HCT116 (cell line): Measurements from ENCODE around the gene KANK2. TPM values are rescaled to one million over a fixed set of nuclear protein-coding genes. Genes with fewer than 3 reads are reported as not detected.

Experiments used
- ATAC-seq: fragments of 200-7000 bp; cut with Tn5 transposase; 2 replicates; pipeline ENCODE4 v1.9.1; 2020; ENCODE audit warnings: mild to moderate bottlenecking, moderate library complexity
- BruUV-seq: library from RNA; stranded (reverse); fragments of 400-500 nt; replicated peaks from 2 replicates; lab custom pipeline; 2021; lab: Mats Ljungman, UMichigan
- CTCF ChIA-PET: fragments of 300-600 bp; sonication (Branson Sonifier 250); formaldehyde crosslinking; loops from one replicate; lab custom pipeline; 2021; ENCODE audit warnings: antibody characterized with exemption; lab: Charles Lee
- POLR2A ChIA-PET: fragments of 300-600, 350-600 bp; sonication (Branson Sonifier 250); formaldehyde crosslinking; loops from one replicate; lab custom pipeline; 2021; ENCODE audit warnings: antibody characterized with exemption; lab: Charles Lee
- RAD21 ChIA-PET, 2 experiments: fragments of 300-600 bp; sonication (Branson Sonifier 250); formaldehyde crosslinking; loops; one replicate each; lab custom pipeline; 2023; ENCODE audit warnings: low total read pairs in 2 of 2; ENCODE audit not compliant: uncharacterized antibody in 2 of 2, unreplicated experiment in 2 of 2, low non-redundant PET in 1 of 2; lab: Charles Lee
- DNase-seq: peaks from one replicate; pipeline ENCODE4 v3.0.0-alpha.2; 2010; ENCODE audit warnings: low read depth, low spot score
- H2AFZ ChIP-seq: fragments of 200-600 bp; shearing (Covaris generic), sonication (generic); 2 replicates; pipeline ENCODE4 v1.6.1; 2017; ENCODE audit warnings: low read depth, mixed run types, mixed read lengths, antibody characterized with exemption, low read length; ENCODE audit not compliant: poor library complexity, severe bottlenecking
- H3K27ac ChIP-seq: 2 replicates; pipeline ENCODE4 v1.5.1; 2012; ENCODE audit warnings: low read depth, low read length
- H3K27me3 ChIP-seq: fragments of 200-600 bp; sonication (generic); 2 replicates; pipeline ENCODE4 v1.6.1; 2016; ENCODE audit warnings: mixed run types, low read length, mixed read lengths; ENCODE audit not compliant: insufficient read depth
- H3K36me3 ChIP-seq, 2 experiments: fragments of 200-500 bp in 1 of 2; fragments of 200-600 bp in 1 of 2; sonication (Bioruptor generic) in 1 of 2; sonication (generic) in 1 of 2; 2 replicates each; pipeline versions ENCODE4 v1.5.1 to v1.6.1; 2014 to 2016; ENCODE audit warnings: low read length in 2 of 2, inconsistent platforms in 1 of 2, mixed read lengths in 1 of 2, mixed run types in 1 of 2; ENCODE audit not compliant: insufficient read depth in 2 of 2, control insufficient read depth in 1 of 2
- H3K4me1 ChIP-seq, 2 experiments: fragments of 200-600 bp in 1 of 2; sonication (generic) in 1 of 2; 2 replicates each; pipeline versions ENCODE4 v1.5.1 to v1.6.1; 2012 to 2017; ENCODE audit warnings: low read length in 2 of 2, inconsistent platforms in 1 of 2, mild to moderate bottlenecking in 1 of 2, mixed read lengths in 1 of 2, mixed run types in 1 of 2, moderate library complexity in 1 of 2; ENCODE audit not compliant: insufficient read depth in 2 of 2, control insufficient read depth in 1 of 2
- H3K4me2 ChIP-seq: fragments of 200-600 bp; sonication (generic); 2 replicates; pipeline ENCODE4 v1.6.1; 2017; ENCODE audit warnings: mixed run types, low read length, mixed read lengths
- H3K4me3 ChIP-seq, 2 experiments: fragments of 200-600 bp in 1 of 2; sonication (generic) in 1 of 2; replicated peaks in 1 of 2; 2 replicates each; pipeline ENCODE4 v1.5.1; 2011 to 2016; ENCODE audit warnings: low read length in 2 of 2, control low read depth in 1 of 2, low read depth in 1 of 2, mild to moderate bottlenecking in 1 of 2, mixed read lengths in 1 of 2, mixed run types in 1 of 2
- H3K79me2 ChIP-seq: fragments of 200-600 bp; sonication (generic); 2 replicates; pipeline ENCODE4 v1.6.1; 2017; ENCODE audit warnings: mild to moderate bottlenecking, mixed run types, low read length, moderate library complexity, mixed read lengths; ENCODE audit not compliant: insufficient read depth
- H3K9ac ChIP-seq: fragments of 200-600 bp; sonication (generic); 2 replicates; pipeline ENCODE4 v1.6.1; 2016; ENCODE audit warnings: low read length, mixed read lengths
- H3K9me2 ChIP-seq: fragments of 200-600 bp; sonication (generic), shearing (Covaris generic); 2 replicates; pipeline ENCODE4 v1.6.1; 2017; ENCODE audit warnings: mixed run types, mild to moderate bottlenecking, moderate library complexity; ENCODE audit not compliant: insufficient read depth
- H3K9me3 ChIP-seq, 2 experiments: fragments of 200-500 bp in 1 of 2; fragments of 200-600 bp in 1 of 2; sonication (Bioruptor generic) in 1 of 2; sonication (generic) in 1 of 2; 2 replicates each; pipeline ENCODE4 v1.6.1; 2014 to 2017; ENCODE audit warnings: low read length in 2 of 2, mixed read lengths in 2 of 2, inconsistent platforms in 1 of 2, low read depth in 1 of 2, mild to moderate bottlenecking in 1 of 2, mixed run types in 1 of 2, moderate library complexity in 1 of 2; ENCODE audit not compliant: control insufficient read depth in 1 of 2, insufficient read depth in 1 of 2
- H4K20me1 ChIP-seq: fragments of 200-600 bp; sonication (generic), shearing (Covaris generic); 2 replicates; pipeline ENCODE4 v1.6.1; 2017; ENCODE audit warnings: mixed run types, mild to moderate bottlenecking, moderate library complexity; ENCODE audit not compliant: insufficient read depth
- CBX3 ChIP-seq: IDR thresholded peaks from 2 replicates; pipeline ENCODE4 v1.6.1; 2012; ENCODE audit warnings: low read depth
- CEBPB ChIP-seq: IDR thresholded peaks from 2 replicates; pipeline ENCODE4 v1.6.1; 2012; ENCODE audit warnings: low read depth
- ELF1 ChIP-seq: IDR thresholded peaks from 2 replicates; pipeline ENCODE4 v1.6.1; 2012; ENCODE audit warnings: low read depth, borderline replicate concordance
- EZH2 ChIP-seq: fragments of 200-600 bp; sonication (generic); IDR thresholded peaks from 2 replicates; pipeline ENCODE4 v1.6.1; 2017; ENCODE audit warnings: antibody characterized with exemption, mixed run types
- FOSL1 ChIP-seq: IDR thresholded peaks from 2 replicates; pipeline ENCODE4 v1.6.1; 2012; ENCODE audit warnings: low read depth
- JUND ChIP-seq: IDR thresholded peaks from 2 replicates; pipeline ENCODE4 v1.6.1; 2012
- POLR2AphosphoS5 ChIP-seq: IDR thresholded peaks from 2 replicates; pipeline ENCODE4 v1.6.1; 2011; ENCODE audit warnings: mild to moderate bottlenecking, low read depth, low read length, moderate library complexity
- SP1 ChIP-seq: IDR thresholded peaks from 2 replicates; pipeline ENCODE4 v1.6.1; 2012; ENCODE audit warnings: low read depth
- SRF ChIP-seq: IDR thresholded peaks from 2 replicates; pipeline ENCODE4 v1.6.1; 2012; ENCODE audit warnings: low read depth
- intact Hi-C: fragments of 100-400 bp; cut with micrococcal nuclease; formaldehyde crosslinking; loops from 2 replicates; pipeline ENCODE4 v1.10.0; 2022
- total RNA-seq: library from RNA; stranded (reverse); gene quantifications from one replicate; pipeline ENCODE4 v1.2.1, GENCODE V29; 2021; ENCODE audit not compliant: unreplicated experiment
- TF ChIP-seq, protein P1 (sequence below): IDR thresholded peaks from 2 replicates; pipeline ENCODE4 v1.6.1; 2012
- TF ChIP-seq, protein P2 (sequence below), 3 experiments: fragments of 200-600 bp in 1 of 3; sonication (generic) in 1 of 3; IDR thresholded peaks in 2 of 3; conservative IDR thresholded peaks in 1 of 3; 2 replicates each; pipeline ENCODE4 v1.5.1; 2012 to 2017; ENCODE audit warnings: low read depth in 2 of 3, low read length in 2 of 3, antibody characterized with exemption in 1 of 3, borderline replicate concordance in 1 of 3, control low read depth in 1 of 3, mild to moderate bottlenecking in 1 of 3, mixed read lengths in 1 of 3, mixed run types in 1 of 3, moderate library complexity in 1 of 3; ENCODE audit not compliant: insufficient read depth in 1 of 3
- TF ChIP-seq, protein P3 (sequence below): IDR thresholded peaks from 2 replicates; pipeline ENCODE4 v1.6.1; 2012

Gene KANK2
- total RNA-seq, 1 experiment from 2014 or later, result 43.6 TPM

DNA sequence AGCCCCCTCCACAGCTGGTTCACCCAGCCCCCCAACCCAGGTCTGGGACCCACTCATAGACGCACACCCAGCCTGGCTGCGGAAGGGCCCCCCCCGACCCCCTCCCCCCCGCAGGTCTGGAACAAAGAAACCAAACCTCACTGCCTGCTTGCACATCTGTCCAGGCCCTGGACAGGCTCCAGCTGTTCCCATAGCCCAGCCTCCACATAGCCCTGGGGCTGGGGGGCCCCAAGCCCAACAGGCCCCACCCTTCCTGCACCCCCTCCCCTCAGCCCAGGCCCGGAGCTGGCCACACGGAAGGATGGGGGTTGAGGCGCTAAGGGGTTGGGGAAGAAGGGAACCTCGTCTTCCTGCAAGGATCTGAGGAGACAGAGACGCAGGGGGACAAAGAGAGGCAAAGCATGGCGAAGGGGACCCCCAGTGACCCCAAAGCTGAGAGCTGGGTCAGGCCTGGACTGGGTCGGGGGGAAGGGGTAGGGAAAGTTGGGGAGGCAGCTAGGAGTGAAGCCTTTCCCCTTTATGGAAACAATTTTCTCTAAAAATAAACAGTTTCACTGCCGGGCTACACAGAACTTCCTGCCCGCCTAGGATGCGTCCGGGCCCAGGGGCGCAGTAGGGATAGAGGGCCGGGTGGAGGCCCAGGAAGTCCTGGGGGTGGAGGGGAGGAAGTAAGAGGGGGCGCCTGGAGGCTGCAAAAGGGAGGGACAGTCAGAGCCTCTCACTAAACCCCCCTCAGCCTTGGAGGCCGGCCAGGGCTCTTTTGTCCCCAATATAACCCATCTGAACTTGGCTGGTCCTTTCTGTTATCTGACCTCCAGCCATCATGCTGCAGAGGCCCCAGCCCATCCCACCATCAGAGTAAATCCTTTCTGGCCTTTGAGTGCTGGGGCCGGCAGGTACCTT, 2.4 kb downstream of the KANK2 start:
- 0 out of 2 replicates have a peak, but pooled peaks cover 2% of the 10 kb centered on the region for H3K79me2 ChIP-seq
- no peaks in the 10 kb centered on the region for H4K20me1 ChIP-seq
- no peak for DNase-seq
- RAD21 ChIA-PET, result no interaction called here
- no peaks in the 10 kb centered on the region for H3K9me3 ChIP-seq
- H3K4me3 ChIP-seq, result no peak overlapping the region
- ATAC-seq, result no peak
- peaks cover 0 to 8% of the 10 kb centered on the region in 2 experiments; a peak in 1 of 4 replicates for H3K36me3 ChIP-seq
- intact Hi-C loops, result no loop called here
- no peaks in the 10 kb centered on the region for H3K27me3 ChIP-seq
- no peak overlapping the region for H3K27ac ChIP-seq
- CTCF ChIA-PET, result no interaction called here
- peaks cover 26 to 38% of the 10 kb centered on the region in 2 experiments for H3K4me1 ChIP-seq
- H3K9ac ChIP-seq, result no peak overlapping the region
- no peak for TF ChIP-seq SRF
- TF ChIP-seq, protein P1, sequence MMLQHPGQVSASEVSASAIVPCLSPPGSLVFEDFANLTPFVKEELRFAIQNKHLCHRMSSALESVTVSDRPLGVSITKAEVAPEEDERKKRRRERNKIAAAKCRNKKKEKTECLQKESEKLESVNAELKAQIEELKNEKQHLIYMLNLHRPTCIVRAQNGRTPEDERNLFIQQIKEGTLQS, result no peak
- TF ChIP-seq ELF1, result no peak
- no peak for TF ChIP-seq EZH2
- TF ChIP-seq, protein P2, sequence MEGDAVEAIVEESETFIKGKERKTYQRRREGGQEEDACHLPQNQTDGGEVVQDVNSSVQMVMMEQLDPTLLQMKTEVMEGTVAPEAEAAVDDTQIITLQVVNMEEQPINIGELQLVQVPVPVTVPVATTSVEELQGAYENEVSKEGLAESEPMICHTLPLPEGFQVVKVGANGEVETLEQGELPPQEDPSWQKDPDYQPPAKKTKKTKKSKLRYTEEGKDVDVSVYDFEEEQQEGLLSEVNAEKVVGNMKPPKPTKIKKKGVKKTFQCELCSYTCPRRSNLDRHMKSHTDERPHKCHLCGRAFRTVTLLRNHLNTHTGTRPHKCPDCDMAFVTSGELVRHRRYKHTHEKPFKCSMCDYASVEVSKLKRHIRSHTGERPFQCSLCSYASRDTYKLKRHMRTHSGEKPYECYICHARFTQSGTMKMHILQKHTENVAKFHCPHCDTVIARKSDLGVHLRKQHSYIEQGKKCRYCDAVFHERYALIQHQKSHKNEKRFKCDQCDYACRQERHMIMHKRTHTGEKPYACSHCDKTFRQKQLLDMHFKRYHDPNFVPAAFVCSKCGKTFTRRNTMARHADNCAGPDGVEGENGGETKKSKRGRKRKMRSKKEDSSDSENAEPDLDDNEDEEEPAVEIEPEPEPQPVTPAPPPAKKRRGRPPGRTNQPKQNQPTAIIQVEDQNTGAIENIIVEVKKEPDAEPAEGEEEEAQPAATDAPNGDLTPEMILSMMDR (IDR thresholded peaks at IDR 0.05 in 2 of 3, conservative IDR thresholded peaks at IDR 0.05 in 1 of 3; ENCODE audit: borderline replicate concordance in 1 of 3, insufficient read depth in 1 of 3, low read depth in 2 of 3, low read length in 2 of 3), result no peak
- TF ChIP-seq JUND, result no peak
- TF ChIP-seq, protein P3, sequence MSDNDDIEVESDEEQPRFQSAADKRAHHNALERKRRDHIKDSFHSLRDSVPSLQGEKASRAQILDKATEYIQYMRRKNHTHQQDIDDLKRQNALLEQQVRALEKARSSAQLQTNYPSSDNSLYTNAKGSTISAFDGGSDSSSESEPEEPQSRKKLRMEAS, result no peak
- TF ChIP-seq FOSL1, result no peak
- TF ChIP-seq CEBPB, result no peak
- TF ChIP-seq CBX3, result no peak
- no peak for TF ChIP-seq POLR2AphosphoS5
- no peak for TF ChIP-seq SP1
- no TSS peak for BruUV-seq
- no peak overlapping the region for H3K4me2 ChIP-seq
- no peaks in the 10 kb centered on the region for H3K9me2 ChIP-seq
- POLR2A ChIA-PET, result no interaction called here
- H2AFZ ChIP-seq, result no peak overlapping the region
